ENCODE results near the gene TNS4.

Gene TNS4

GRCh38 chr17:40538019-40538935 is 36.9 kb upstream of the TNS4 start:
- DNase-seq (ENCODE audit: low read depth, low spot score): no peak
- no peak overlapping the region for H3K4me3 ChIP-seq (ENCODE audit: low read length)

- no peak overlapping the region for H3K4me3 ChIP-seq (ENCODE audit: low read length)
- no peak for DNase-seq (ENCODE audit: low read depth, low spot score)
Measured at GRCh38 chr17:40536295-40537171, 35.1 kb upstream of the TNS4 start.

DNA sequence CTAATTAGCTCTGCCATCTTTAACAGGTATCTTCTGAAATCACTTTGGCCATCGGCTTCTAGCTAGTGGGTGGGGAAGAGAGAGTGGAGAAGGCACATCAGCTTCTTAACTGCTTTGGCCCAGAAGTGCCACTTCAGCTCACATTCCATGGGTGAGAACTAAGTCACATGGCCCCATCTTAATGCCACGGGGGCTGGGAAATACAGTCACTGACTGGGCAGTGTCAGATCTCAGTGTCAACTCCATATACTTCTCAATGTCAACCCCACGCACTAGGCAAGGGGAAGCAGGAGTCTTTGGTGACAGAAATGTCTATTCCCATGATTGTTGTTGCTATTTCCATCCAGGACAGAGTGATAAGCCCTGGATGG is 34.5 kb upstream of the TNS4 start:
- DNase-seq (ENCODE audit: low read depth, low spot score): no peak
- no peak overlapping the region for H3K4me3 ChIP-seq (ENCODE audit: low read length)

DNA sequence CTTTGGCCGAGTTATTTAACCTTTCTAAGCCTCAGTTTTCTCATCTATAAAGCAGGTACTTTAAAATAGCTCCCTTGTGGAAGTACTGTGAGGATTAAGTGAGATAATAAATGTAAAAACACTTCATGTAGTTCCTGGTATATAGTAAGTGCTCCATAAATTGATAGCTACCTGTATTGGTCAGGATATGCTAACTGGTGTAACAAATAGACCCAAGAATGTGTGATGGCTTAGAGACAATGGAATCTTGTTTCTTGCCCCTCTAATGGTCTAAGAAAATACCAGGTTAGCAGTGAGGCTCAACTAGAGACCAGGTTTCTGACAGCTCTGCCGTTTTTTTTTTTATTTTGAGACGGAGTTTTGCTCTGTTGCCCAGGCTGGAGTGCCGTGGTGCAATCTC is 34.0 kb upstream of the TNS4 start:
- DNase-seq (ENCODE audit: low read depth, low spot score): no peak
- H3K4me3 ChIP-seq (ENCODE audit: low read length): no peak overlapping the region

DNA sequence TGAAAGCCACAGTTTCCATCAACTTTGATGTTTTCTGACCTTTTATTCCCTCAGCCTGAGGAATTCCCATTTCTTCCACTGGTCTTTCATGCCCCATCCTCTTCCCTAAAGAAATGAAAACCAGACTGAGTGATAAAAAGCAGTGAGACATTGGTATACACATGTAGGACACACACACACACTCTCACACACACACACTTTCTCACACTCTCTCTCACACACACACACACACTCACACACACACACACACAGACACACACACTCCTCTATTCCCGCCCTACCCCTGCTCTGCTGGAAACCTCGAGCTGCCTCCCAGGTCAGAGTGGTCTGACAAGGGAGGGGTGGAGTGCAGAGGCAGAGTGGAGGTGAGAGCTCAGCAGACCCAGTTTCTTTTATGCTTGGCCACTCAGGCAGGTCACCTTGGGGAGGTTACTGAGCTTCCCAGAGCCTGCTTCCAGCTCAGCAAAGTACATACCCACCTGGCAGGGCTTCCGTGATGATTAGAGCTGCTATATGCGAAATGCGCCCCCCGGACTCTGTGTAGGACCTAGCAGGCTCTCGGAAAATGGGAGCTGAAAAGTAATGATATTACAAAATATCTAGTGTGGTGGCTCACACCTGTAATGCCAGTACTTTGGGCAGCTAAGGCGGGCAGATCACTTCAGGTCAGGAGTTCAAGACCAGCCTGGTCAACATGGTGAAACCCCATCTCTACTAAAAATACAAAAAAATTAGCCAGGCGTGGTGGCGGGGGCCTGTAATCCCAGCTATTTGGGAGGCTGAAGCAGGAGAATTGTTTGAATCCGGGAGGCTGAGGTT is 33.2 kb upstream of the TNS4 start:
- H3K4me3 ChIP-seq (ENCODE audit: low read length): no peak overlapping the region
- no peak for DNase-seq (ENCODE audit: low read depth, low spot score)

GRCh38 chr17:40533896-40534295 is 32.5 kb upstream of the TNS4 start:
- no peak for DNase-seq (ENCODE audit: low read depth, low spot score)
- no peak overlapping the region; the same call in 1 of the 2 replicates for H3K4me3 ChIP-seq (ENCODE audit: low read length)

DNA sequence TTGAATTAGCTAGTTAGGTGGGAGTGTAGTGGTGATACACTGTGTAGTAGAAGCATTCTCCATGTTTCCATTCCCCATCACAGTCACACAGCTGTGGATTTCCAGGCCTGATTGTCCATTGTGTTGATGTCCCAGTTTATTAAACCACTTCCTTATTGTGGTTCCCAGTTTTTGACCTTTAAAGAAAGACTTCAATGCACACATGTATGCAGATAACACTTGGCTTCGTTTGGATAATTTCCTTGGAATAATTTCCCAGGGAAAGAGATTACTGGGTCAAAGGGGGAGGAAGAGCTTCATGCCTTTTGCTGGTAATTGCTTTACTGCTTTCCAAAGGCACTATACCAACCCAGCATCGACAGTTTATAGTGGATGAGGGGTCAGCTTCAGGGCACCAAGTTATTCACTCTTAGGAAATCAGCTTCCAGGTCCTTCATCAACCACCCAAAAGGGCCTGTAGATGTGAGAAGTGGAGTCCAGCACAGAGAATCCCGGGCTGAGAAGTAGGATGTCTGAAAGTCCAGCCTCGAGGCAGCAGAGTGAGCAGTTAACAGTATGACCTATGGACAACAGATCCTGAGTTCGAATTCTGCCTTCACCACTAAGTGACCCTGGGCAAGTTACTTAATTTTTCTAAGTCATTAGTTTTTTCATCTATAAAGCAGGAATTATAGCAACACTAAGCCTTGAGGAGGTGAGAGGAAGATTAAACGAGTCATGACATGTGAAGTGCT is 31.3 kb upstream of the TNS4 start:
- no peak overlapping the region for H3K4me3 ChIP-seq (ENCODE audit: low read length)
- DNase-seq (ENCODE audit: low read depth, low spot score): no peak

GRCh38 chr17:40531051-40531991 is 29.9 kb upstream of the TNS4 start:
- no peak for DNase-seq (ENCODE audit: low read depth, low spot score)
- H3K4me3 ChIP-seq (ENCODE audit: low read length): no peak overlapping the region

DNA sequence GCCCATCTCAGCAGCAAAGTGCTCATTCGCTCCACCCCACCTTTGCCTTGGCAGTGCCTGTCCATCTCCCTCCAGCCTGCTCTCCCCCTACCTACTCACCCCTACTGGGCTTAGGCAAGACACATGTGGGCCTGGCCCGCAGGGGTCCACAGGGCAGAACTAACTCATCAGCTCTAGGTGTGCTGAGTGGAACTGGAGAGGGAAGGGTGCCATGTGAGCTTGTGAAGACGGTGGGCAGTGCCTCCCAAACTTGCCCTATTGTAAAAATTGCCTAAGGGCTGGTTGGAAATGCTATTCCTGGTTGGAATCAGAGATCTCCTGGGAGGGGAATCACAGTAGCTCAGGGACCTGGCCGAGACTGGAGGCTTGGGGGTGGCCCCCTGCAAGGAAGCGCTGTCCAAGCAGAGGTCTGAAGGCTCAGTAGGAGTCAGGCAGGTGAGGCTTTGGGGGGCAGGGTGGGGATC is 29.1 kb upstream of the TNS4 start:
- H3K4me3 ChIP-seq (ENCODE audit: low read length): no peak overlapping the region
- no peak for DNase-seq (ENCODE audit: low read depth, low spot score)

DNA sequence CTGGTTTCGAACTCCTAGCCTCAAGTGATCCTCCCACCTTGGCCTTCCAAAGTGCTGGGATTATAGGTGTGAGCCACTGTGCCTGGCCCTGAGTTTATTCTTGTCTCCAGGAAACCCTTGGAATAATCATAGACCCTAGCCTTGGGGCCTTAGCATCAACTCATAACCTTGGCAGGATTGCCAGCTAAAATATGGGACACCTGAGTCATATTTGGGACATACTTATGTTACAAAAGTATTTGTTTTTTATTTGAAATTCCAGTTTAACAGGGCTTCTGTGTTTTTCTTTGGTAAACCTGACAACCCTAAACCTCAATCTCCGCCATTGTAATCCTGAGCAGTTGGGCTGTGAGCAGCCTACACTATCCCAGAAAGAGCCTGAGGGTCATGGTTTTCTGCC is 28.6 kb upstream of the TNS4 start:
- DNase-seq (ENCODE audit: low read depth, low spot score): no peak

DNA sequence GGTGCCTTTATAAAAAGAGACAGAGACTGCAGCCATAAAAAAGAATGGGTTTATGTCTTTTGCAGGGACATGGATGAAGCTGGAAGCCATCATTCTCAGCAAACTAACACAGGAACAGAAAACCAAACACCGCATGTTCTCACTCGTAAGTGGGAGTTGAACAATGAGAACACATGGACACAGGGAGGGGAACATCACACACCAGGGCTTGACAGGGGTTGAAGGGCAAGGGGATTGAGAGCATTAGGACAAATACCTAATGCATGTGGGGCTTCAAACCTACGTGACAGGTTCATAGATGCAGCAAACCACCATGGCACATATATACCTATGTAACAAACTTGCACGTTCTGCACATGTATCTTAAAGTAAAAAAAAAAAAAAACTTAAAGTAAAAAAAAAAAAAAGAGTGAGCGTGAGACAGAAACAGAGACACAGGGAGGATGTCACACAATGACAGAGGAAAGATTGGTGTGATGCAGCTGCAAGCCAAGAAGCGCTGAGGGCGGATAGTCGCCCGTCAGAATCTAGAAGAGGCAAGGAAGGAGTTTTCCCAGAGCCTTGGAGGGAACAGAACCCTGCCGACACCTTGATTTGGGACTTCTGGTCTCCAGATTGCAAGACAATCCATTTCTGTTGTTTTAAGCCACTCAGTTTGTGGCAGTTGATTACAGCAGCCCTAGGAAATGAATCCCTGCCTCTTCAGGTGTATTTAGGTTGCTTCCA is 27.4 kb upstream of the TNS4 start:
- DNase-seq (ENCODE audit: low read depth, low spot score): no peak
- no peak overlapping the region for H3K4me3 ChIP-seq (ENCODE audit: low read length)

More for the DNA sequence above, 28.6 kb upstream of the TNS4 start:
- no peak overlapping the region for H3K4me3 ChIP-seq (ENCODE audit: low read length)

DNA sequence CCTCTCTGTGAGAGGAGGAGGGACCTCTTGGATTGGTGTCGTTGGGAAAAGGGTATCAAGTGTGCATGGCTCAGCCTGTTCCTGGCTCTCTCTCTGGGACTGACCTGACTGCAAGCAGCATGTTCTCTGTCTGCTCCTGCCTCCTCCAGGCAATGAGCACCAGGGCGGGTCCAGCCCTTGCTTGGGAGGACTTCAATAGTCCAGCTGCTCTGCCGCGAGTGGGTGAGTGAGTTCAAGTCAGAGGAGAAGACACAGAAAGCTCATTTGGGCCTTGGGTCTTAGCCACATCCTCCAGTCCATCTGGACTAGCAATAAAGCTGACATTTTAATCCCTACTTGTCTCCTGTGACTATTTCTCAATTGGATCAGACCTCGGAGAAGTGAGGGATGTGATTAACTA is 25.2 kb upstream of the TNS4 start:
- no peak overlapping the region for H3K4me3 ChIP-seq (ENCODE audit: low read length)
- DNase-seq (ENCODE audit: low read depth, low spot score): no peak

- no peak for DNase-seq (ENCODE audit: low read depth, low spot score)
- no peak overlapping the region for H3K4me3 ChIP-seq (ENCODE audit: low read length)
Measured at GRCh38 chr17:40525294-40525693, 23.9 kb upstream of the TNS4 start.

- no peak for DNase-seq (ENCODE audit: low read depth, low spot score)
- H3K4me3 ChIP-seq (ENCODE audit: low read length): no peak overlapping the region
Measured at GRCh38 chr17:40524243-40524965, 23.0 kb upstream of the TNS4 start.

GRCh38 chr17:40522961-40523310 is 21.5 kb upstream of the TNS4 start:
- H3K4me3 ChIP-seq (ENCODE audit: low read length): no peak overlapping the region
- no peak for DNase-seq (ENCODE audit: low read depth, low spot score)

GRCh38 chr17:40522250-40522960 is 21.0 kb upstream of the TNS4 start:
- no peak overlapping the region for H3K4me3 ChIP-seq (ENCODE audit: low read length)
- DNase-seq (ENCODE audit: low read depth, low spot score): no peak

Data from Jurkat, Clone E6-1 (cell line).